K562 (cell line): ENCODE measurements around the gene PBX2. TPM values are rescaled to one million over a fixed set of nuclear protein-coding genes. Genes with fewer than 3 reads are reported as not detected.

Experiments
- ARHGAP35 ChIP-seq: fragments of 450-650 bp; IDR thresholded peaks from 2 replicates; pipeline ENCODE4 v1.6.1; 2018; ENCODE audit not compliant: partially characterized antibody
- EP400 ChIP-seq: fragments of 450-650 bp; IDR thresholded peaks from 2 replicates; pipeline ENCODE4 v1.6.1; 2017; ENCODE audit warnings: antibody characterized with exemption, mild to moderate bottlenecking, moderate library complexity
- FOXJ2 ChIP-seq: fragments of 200-800 bp; sonication (Bioruptor generic); IDR thresholded peaks from 2 replicates; pipeline ENCODE4 v1.6.1; 2016; ENCODE audit warnings: missing genetic modification characterization, missing compliant biosample characterization
- GATAD2B ChIP-seq: fragments of 450-650 bp; IDR thresholded peaks from 2 replicates; pipeline ENCODE4 v1.6.1; 2017; ENCODE audit warnings: mild to moderate bottlenecking, borderline replicate concordance
- ILK ChIP-seq: fragments of 450-650 bp; IDR thresholded peaks from 2 replicates; pipeline ENCODE4 v1.6.1; 2016; ENCODE audit warnings: missing genetic modification characterization, low read depth, mild to moderate bottlenecking, missing compliant biosample characterization, moderate library complexity, borderline replicate concordance
- MEF2D ChIP-seq: conservative IDR thresholded peaks from 2 replicates; pipeline ENCODE4 v1.6.1; 2016; ENCODE audit warnings: low read depth, missing genetic modification characterization, missing compliant biosample characterization
- NCOA6 ChIP-seq: fragments of 450-650 bp; IDR thresholded peaks from 2 replicates; pipeline ENCODE4 v1.6.1; 2017; ENCODE audit warnings: mild to moderate bottlenecking
- RAD21 ChIP-seq, 2 experiments: fragments of 250-450 bp in 1 of 2; fragments of 450-650 bp in 1 of 2; sonication (Bioruptor Pico) in 1 of 2; formaldehyde crosslinking in 1 of 2; IDR thresholded peaks in 1 of 2; conservative IDR thresholded peaks in 1 of 2; 2 replicates each; pipeline versions ENCODE4 v1.4.0 to v1.8.0; 2020 to 2022; ENCODE audit warnings: mild to moderate bottlenecking in 2 of 2, moderate library complexity in 1 of 2
- SETDB1 ChIP-seq: IDR thresholded peaks from one replicate; pipeline ENCODE4 v1.6.1; 2012; ENCODE audit warnings: low read length, control low read depth, inconsistent platforms
- SMAD1 ChIP-seq: fragments of 150-350 bp; IDR thresholded peaks from 2 replicates; pipeline ENCODE4 v1.6.1; 2014; ENCODE audit warnings: low read length, low read depth; ENCODE audit not compliant: partially characterized antibody
- SRF ChIP-seq, 2 experiments: fragments of 250-450, 450-650 bp in 1 of 2; sonication (Bioruptor Pico) in 1 of 2; sonication (generic) in 1 of 2; formaldehyde crosslinking; IDR thresholded peaks; 2 replicates each; pipeline versions ENCODE4 v1.5.0 to v1.5.1; 2020 to 2022; ENCODE audit warnings: mild to moderate bottlenecking in 1 of 2, missing genetic modification reagents in 1 of 2
- XRCC4 ChIP-seq: IDR thresholded peaks from one replicate; pipeline ENCODE4 v1.6.1; 2011; ENCODE audit not compliant: insufficient read depth, insufficient read length; ENCODE audit errors: extremely low read depth
- YY1 ChIP-seq, 3 experiments: IDR thresholded peaks; 2 replicates each; pipeline ENCODE4 v1.6.1; 2011; ENCODE audit warnings: low read length in 2 of 3, mild to moderate bottlenecking in 2 of 3, moderate library complexity in 2 of 3, borderline replicate concordance in 1 of 3, control low read depth in 1 of 3, low read depth in 1 of 3; ENCODE audit not compliant: insufficient read depth in 3 of 3, insufficient replicate concordance in 2 of 3, control insufficient read depth in 1 of 3, insufficient read length in 1 of 3; ENCODE audit errors: extremely low read depth in 1 of 3
- ZNF707 ChIP-seq: fragments of 250-450 bp; sonication (Bioruptor Pico); conservative IDR thresholded peaks from 2 replicates; pipeline ENCODE4 v1.8.0; 2022; ENCODE audit warnings: inconsistent platforms, mild to moderate bottlenecking, moderate library complexity
- polyA plus RNA-seq, 8 experiments: library from polyadenylated mRNA; depleted of rRNA in 4 of 8; stranded (reverse) in 5 of 8; unstranded in 3 of 8; fragments of >200 nt; fragmentation: Nextera tagmentation in 2 of 8; fragmentation: Illumina TruSeq in 1 of 8; extraction: Ambion mirVana in 2 of 8; extraction: Trizol in 1 of 8; gene quantifications; 2 replicates each; pipeline versions ENCODE4 v1.2.1 to v1.2.3, GENCODE V29; 2011 to 2014; ENCODE audit warnings: inconsistent platforms in 1 of 8, missing spikeins in 1 of 8
- total RNA-seq, 7 experiments: library from RNA; depleted of rRNA in 6 of 7; stranded (reverse); fragments of >200 nt in 6 of 7; fragmentation: Illumina TruSeq in 2 of 7; extraction: Trizol in 2 of 7; gene quantifications; 2 replicates each; pipeline versions ENCODE4 v1.2.1 to v1.2.3, GENCODE V29; 2011 to 2021; ENCODE audit warnings: low replicate concordance in 1 of 7
- TF ChIP-seq, protein P1 (sequence below): fragments of 450-650 bp; formaldehyde crosslinking; IDR thresholded peaks from 2 replicates; pipeline ENCODE4 v1.4.0; 2022; ENCODE audit warnings: mild to moderate bottlenecking, moderate library complexity
- TF ChIP-seq, protein P2 (sequence below): fragments of 450-650 bp; IDR thresholded peaks from 2 replicates; pipeline ENCODE4 v1.6.1; 2017; ENCODE audit warnings: mild to moderate bottlenecking, moderate library complexity
- TF ChIP-seq, protein P3 (sequence below), 2 experiments: fragments of 250-450 bp in 1 of 2; fragments of 450-650 bp in 1 of 2; sonication (Bioruptor Pico) in 1 of 2; IDR thresholded peaks; 2 replicates each; pipeline versions ENCODE4 v1.6.1 to v1.8.0; 2016 to 2021; ENCODE audit warnings: mild to moderate bottlenecking in 2 of 2, moderate library complexity in 2 of 2, missing compliant biosample characterization in 1 of 2, missing genetic modification characterization in 1 of 2
- TF ChIP-seq, protein P4 (sequence below), 2 experiments: IDR thresholded peaks in 1 of 2; conservative IDR thresholded peaks in 1 of 2; 2 replicates each; pipeline ENCODE4 v1.6.1; 2016; ENCODE audit warnings: low read depth in 2 of 2, mild to moderate bottlenecking in 1 of 2, missing compliant biosample characterization in 1 of 2, missing genetic modification characterization in 1 of 2, moderate library complexity in 1 of 2

Gene PBX2
- total and polyA plus RNA-seq, 9 of the 15 experiments (the other 6 are each of a cell fraction or from before 2014, with no cell fraction given) = 1.9 to 134 (median 62.5) TPM

DNA sequence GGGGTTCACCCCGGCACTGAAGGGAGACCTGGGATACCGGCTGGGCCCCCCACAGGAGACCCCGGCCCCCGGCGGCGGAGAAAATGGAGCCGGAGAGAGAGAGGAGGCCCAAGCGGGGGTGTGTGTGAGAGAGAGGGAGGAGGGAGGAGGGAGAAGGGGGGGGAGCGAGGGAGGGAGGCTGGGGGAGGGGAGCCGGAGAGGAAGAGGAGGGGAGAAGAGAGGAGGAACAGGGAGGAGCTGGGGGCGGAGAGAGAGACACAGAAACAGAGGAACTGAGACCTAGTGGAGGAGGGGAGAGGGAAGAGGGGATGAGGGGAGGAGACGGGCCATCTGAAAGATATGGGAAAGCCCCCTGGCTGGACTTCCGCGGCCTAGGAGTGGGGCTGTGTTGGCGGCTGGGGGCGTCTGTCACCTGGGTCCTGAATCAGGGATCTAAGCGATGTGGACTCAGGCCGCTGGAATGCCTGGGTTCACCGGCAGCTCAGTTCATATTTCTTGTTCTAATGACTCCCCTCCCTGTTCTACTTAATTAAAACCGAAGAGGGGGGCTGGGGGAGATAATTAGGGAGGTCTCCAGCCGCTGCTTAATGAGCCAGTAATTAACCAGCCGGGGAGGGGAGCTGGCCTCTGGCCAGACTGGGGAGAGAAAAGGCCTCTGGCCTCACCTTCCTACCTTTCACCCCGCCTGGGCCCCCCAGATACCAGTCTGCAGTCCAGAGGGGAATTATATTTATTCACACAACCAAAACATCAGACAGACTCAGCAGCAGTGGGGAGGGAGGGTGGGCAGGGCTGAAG lies at the start of gene PBX2 (continued):
- TF ChIP-seq XRCC4 (no peak), MEF2D (tag) (no peak), SMAD1 (peak; percentile 67), EP400 (peak; percentile 71), RAD21 (CRISPR knock-in tag; conservative IDR thresholded peaks at IDR 0.05 in 1 of 2, IDR thresholded peaks at IDR 0.05 in 1 of 2) (no peak), ZNF707 (CRISPR knock-in tag) (no peak), YY1 (IDR thresholded peaks at IDR 0.05; ENCODE audit: borderline replicate concordance in 1 of 3, control insufficient read depth in 1 of 3, extremely low read depth in 1 of 3, insufficient read depth in 3 of 3, insufficient read length in 1 of 3, insufficient replicate concordance in 2 of 3, low read depth in 1 of 3, low read length in 2 of 3) (peak in 1 of 3 experiments; percentile 38), ILK (tag) (no peak), ARHGAP35 (no peak), SETDB1 (no peak), NCOA6 (no peak), FOXJ2 (tag) (no peak), SRF (CRISPR knock-in tag; IDR thresholded peaks at IDR 0.05) (peak in 1 of 2 experiments; percentile 29; a peak in 1 of 4 replicates), GATAD2B (no peak)
- TF ChIP-seq, protein P1, sequence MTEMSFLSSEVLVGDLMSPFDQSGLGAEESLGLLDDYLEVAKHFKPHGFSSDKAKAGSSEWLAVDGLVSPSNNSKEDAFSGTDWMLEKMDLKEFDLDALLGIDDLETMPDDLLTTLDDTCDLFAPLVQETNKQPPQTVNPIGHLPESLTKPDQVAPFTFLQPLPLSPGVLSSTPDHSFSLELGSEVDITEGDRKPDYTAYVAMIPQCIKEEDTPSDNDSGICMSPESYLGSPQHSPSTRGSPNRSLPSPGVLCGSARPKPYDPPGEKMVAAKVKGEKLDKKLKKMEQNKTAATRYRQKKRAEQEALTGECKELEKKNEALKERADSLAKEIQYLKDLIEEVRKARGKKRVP (CRISPR knock-in tag) = no peak
- TF ChIP-seq, protein P2, sequence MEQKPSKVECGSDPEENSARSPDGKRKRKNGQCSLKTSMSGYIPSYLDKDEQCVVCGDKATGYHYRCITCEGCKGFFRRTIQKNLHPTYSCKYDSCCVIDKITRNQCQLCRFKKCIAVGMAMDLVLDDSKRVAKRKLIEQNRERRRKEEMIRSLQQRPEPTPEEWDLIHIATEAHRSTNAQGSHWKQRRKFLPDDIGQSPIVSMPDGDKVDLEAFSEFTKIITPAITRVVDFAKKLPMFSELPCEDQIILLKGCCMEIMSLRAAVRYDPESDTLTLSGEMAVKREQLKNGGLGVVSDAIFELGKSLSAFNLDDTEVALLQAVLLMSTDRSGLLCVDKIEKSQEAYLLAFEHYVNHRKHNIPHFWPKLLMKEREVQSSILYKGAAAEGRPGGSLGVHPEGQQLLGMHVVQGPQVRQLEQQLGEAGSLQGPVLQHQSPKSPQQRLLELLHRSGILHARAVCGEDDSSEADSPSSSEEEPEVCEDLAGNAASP = no peak
- TF ChIP-seq, protein P3, sequence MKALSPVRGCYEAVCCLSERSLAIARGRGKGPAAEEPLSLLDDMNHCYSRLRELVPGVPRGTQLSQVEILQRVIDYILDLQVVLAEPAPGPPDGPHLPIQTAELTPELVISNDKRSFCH (CRISPR knock-in tag; IDR thresholded peaks at IDR 0.05) = no peak
- TF ChIP-seq, protein P3 (tag; IDR thresholded peaks at IDR 0.05) = no peak
- TF ChIP-seq, protein P4, sequence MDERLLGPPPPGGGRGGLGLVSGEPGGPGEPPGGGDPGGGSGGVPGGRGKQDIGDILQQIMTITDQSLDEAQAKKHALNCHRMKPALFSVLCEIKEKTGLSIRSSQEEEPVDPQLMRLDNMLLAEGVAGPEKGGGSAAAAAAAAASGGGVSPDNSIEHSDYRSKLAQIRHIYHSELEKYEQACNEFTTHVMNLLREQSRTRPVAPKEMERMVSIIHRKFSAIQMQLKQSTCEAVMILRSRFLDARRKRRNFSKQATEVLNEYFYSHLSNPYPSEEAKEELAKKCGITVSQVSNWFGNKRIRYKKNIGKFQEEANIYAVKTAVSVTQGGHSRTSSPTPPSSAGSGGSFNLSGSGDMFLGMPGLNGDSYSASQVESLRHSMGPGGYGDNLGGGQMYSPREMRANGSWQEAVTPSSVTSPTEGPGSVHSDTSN (CRISPR knock-in tag; IDR thresholded peaks at IDR 0.05; ENCODE audit: low read depth) = no peak
- TF ChIP-seq, protein P4 (tag; conservative IDR thresholded peaks at IDR 0.05; ENCODE audit: low read depth) = no peak
